HepG2 (cell line): ENCODE data around the gene ERLIN1. TPM values are rescaled to one million over a fixed set of nuclear protein-coding genes. Genes with fewer than 3 reads are reported as not detected.

Experiments used
- CREB1 ChIP-seq, 2 experiments: fragments of 450-650 bp in 1 of 2; IDR thresholded peaks; 2 replicates each; pipeline ENCODE4 v1.6.1; 2016 to 2017; ENCODE audit warnings: control low read depth in 1 of 2, mild to moderate bottlenecking in 1 of 2, missing compliant biosample characterization in 1 of 2, missing genetic modification characterization in 1 of 2
- FOXP1 ChIP-seq, 2 experiments: fragments of 450-650 bp in 1 of 2; IDR thresholded peaks; 2 replicates each; pipeline ENCODE4 v1.6.1; 2017 to 2018; ENCODE audit warnings: antibody characterized with exemption in 1 of 2
- GRHL1 ChIP-seq: sonication (generic); formaldehyde crosslinking; conservative IDR thresholded peaks from 2 replicates; pipeline ENCODE4 v1.8.0; 2022; ENCODE audit warnings: missing genetic modification reagents
- LCORL ChIP-seq, 2 experiments: fragments of 450-650 bp in 1 of 2; sonication (generic) in 1 of 2; formaldehyde crosslinking in 1 of 2; IDR thresholded peaks; 2 replicates each; pipeline versions ENCODE4 v1.5.0 to v1.6.1; 2017 to 2020; ENCODE audit warnings: antibody characterized with exemption in 1 of 2, missing genetic modification reagents in 1 of 2
- NKX3-1 ChIP-seq: sonication (generic); formaldehyde crosslinking; IDR thresholded peaks from 2 replicates; pipeline ENCODE4 v1.5.0; 2020; ENCODE audit warnings: missing genetic modification reagents
- SIX1 ChIP-seq: sonication (generic); formaldehyde crosslinking; IDR thresholded peaks from 2 replicates; pipeline ENCODE4 v1.4.0; 2020; ENCODE audit warnings: missing genetic modification reagents, borderline replicate concordance
- STAT5B ChIP-seq: sonication (generic); formaldehyde crosslinking; IDR thresholded peaks from 2 replicates; pipeline ENCODE4 v1.4.0; 2020; ENCODE audit warnings: missing genetic modification reagents
- TRIM24 ChIP-seq: sonication (generic); formaldehyde crosslinking; IDR thresholded peaks from 2 replicates; pipeline ENCODE4 v1.8.0; 2022; ENCODE audit warnings: mild to moderate bottlenecking, missing genetic modification reagents
- ZNF407 ChIP-seq: sonication (generic); formaldehyde crosslinking; IDR thresholded peaks from one replicate; pipeline ENCODE4 v1.5.1; 2020; ENCODE audit warnings: mild to moderate bottlenecking, missing genetic modification reagents; ENCODE audit errors: not compliant biosample characterization
- polyA plus RNA-seq, 8 experiments: library from polyadenylated mRNA; depleted of rRNA in 3 of 8; stranded (reverse) in 7 of 8; unstranded in 1 of 8; fragments of >200 nt; fragmentation: Illumina TruSeq in 4 of 8; extraction: Trizol in 4 of 8; gene quantifications; 2 replicates each; pipeline versions ENCODE4 v1.2.1 to v1.2.3, GENCODE V29; 2011 to 2016; ENCODE audit warnings: low read depth in 4 of 8, missing spikeins in 1 of 8, mixed read lengths in 1 of 8; ENCODE audit not compliant: insufficient read depth in 1 of 8
- total RNA-seq, 5 experiments: library from RNA; depleted of rRNA; stranded (reverse); fragments of >200 nt; fragmentation: Illumina TruSeq; extraction: Trizol; gene quantifications; 2 replicates each; pipeline ENCODE4 v1.2.3, GENCODE V29; 2016; ENCODE audit warnings: low read depth in 1 of 5
- TF ChIP-seq, protein P1 (sequence below): sonication (generic); formaldehyde crosslinking; IDR thresholded peaks from 2 replicates; pipeline ENCODE4 v1.5.0; 2020; ENCODE audit warnings: mild to moderate bottlenecking, missing genetic modification reagents, borderline replicate concordance
- TF ChIP-seq, protein P2 (sequence below): sonication (generic); formaldehyde crosslinking; IDR thresholded peaks from 2 replicates; pipeline ENCODE4 v1.4.0; 2020; ENCODE audit warnings: missing genetic modification reagents, mild to moderate bottlenecking, borderline replicate concordance

ERLIN1 gene
- total and polyA plus RNA-seq, 2 of the 13 experiments (the other 11 are each of a cell fraction or from before 2014, with no cell fraction given), result 56.8 to 69.3 TPM

GRCh38 chr10:100101192-100102076 is 84.4 kb downstream of the ERLIN1 start (continued):
- TF ChIP-seq, protein P1, sequence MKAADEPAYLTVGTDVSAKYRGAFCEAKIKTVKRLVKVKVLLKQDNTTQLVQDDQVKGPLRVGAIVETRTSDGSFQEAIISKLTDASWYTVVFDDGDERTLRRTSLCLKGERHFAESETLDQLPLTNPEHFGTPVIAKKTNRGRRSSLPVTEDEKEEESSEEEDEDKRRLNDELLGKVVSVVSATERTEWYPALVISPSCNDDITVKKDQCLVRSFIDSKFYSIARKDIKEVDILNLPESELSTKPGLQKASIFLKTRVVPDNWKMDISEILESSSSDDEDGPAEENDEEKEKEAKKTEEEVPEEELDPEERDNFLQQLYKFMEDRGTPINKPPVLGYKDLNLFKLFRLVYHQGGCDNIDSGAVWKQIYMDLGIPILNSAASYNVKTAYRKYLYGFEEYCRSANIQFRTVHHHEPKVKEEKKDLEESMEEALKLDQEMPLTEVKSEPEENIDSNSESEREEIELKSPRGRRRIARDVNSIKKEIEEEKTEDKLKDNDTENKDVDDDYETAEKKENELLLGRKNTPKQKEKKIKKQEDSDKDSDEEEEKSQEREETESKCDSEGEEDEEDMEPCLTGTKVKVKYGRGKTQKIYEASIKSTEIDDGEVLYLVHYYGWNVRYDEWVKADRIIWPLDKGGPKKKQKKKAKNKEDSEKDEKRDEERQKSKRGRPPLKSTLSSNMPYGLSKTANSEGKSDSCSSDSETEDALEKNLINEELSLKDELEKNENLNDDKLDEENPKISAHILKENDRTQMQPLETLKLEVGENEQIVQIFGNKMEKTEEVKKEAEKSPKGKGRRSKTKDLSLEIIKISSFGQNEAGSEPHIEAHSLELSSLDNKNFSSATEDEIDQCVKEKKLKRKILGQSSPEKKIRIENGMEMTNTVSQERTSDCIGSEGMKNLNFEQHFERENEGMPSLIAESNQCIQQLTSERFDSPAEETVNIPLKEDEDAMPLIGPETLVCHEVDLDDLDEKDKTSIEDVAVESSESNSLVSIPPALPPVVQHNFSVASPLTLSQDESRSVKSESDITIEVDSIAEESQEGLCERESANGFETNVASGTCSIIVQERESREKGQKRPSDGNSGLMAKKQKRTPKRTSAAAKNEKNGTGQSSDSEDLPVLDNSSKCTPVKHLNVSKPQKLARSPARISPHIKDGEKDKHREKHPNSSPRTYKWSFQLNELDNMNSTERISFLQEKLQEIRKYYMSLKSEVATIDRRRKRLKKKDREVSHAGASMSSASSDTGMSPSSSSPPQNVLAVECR, result 0 out of 2 replicates have a peak, but pooled peaks have one; percentile 38
- TF ChIP-seq, protein P2, sequence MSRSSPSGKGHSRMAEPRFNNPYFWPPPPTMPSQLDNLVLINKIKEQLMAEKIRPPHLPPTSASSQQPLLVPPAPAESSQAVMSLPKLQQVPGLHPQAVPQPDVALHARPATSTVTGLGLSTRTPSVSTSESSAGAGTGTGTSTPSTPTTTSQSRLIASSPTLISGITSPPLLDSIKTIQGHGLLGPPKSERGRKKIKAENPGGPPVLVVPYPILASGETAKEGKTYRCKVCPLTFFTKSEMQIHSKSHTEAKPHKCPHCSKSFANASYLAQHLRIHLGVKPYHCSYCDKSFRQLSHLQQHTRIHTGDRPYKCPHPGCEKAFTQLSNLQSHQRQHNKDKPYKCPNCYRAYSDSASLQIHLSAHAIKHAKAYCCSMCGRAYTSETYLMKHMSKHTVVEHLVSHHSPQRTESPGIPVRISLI, result peak; percentile 95
- no peak for TF ChIP-seq ZNF407 (CRISPR knock-in tag)
- peak; percentile 95 for TF ChIP-seq FOXP1 (IDR thresholded peaks at IDR 0.05)
- peak; percentile 98 for TF ChIP-seq FOXP1 (CRISPR knock-in tag; IDR thresholded peaks at IDR 0.05)
- peak; percentile 95 for TF ChIP-seq NKX3-1
- TF ChIP-seq SIX1, result peak; percentile 80; the same call in 1 of the 2 replicates
- TF ChIP-seq CREB1 (IDR thresholded peaks at IDR 0.05), result peak; percentile 79
- peak; percentile 94 for TF ChIP-seq CREB1 (CRISPR knock-in tag; IDR thresholded peaks at IDR 0.05)
- TF ChIP-seq GRHL1 (CRISPR knock-in tag), result no peak
- peak; percentile 78 for TF ChIP-seq LCORL (IDR thresholded peaks at IDR 0.05)
- peak; percentile 81 for TF ChIP-seq LCORL (CRISPR knock-in tag; IDR thresholded peaks at IDR 0.05)
- TF ChIP-seq STAT5B (CRISPR knock-in tag), result no peak
- no peak; the same call in 1 of the 2 replicates for TF ChIP-seq TRIM24
